Measurements from ENCODE around the gene MBNL1. TPM values are rescaled to one million over a fixed set of nuclear protein-coding genes. Genes with fewer than 3 reads are reported as not detected.
A peak's percentile ranks its signal among the peaks of the same experiment; 100 is the strongest.

Gene MBNL1
- polyA plus RNA-seq, 1 donor from 2014 or later, result 200 TPM

- Mint-ChIP-seq H3K4me1 (peaks cover 64 to 74% (median 71%) of the 10 kb centered on the region in 3 donors), H3K36me3 (peaks cover 10% of the 10 kb centered on the region), H3K27me3 (no peaks in the 10 kb centered on the region), H3K27ac (peak overlapping the region in 1 of 3 donors; percentile 30), H3K9me3 (no peaks in the 10 kb centered on the region), H3K4me3 (no peak overlapping the region)
Observed at GRCh38 chr3:152304160-152304559, 35.4 kb downstream of the MBNL1 start.

GRCh38 chr3:152305075-152305474, 36.3 kb downstream of the MBNL1 start:
- H3K9me3 Mint-ChIP-seq, result no peaks in the 10 kb centered on the region
- peak overlapping the region in 1 of 3 donors; percentile 67 for H3K27ac Mint-ChIP-seq
- peaks cover 10% of the 10 kb centered on the region for H3K36me3 Mint-ChIP-seq
- no peaks in the 10 kb centered on the region for H3K27me3 Mint-ChIP-seq
- peak overlapping the region in 1 of 4 donors; percentile 58 for H3K4me3 Mint-ChIP-seq
- peaks cover 57 to 71% (median 68%) of the 10 kb centered on the region in 3 donors for H3K4me1 Mint-ChIP-seq

GRCh38 chr3:152307829-152308474, 39.2 kb downstream of the MBNL1 start:
- Mint-ChIP-seq H3K4me3 (peak overlapping the region in 1 of 4 donors; percentile 4), H3K27me3 (no peaks in the 10 kb centered on the region), H3K27ac (peak overlapping the region; percentile 41 to 71 (median 60)), H3K4me1 (peaks cover 40 to 61% (median 50%) of the 10 kb centered on the region in 3 donors), H3K9me3 (no peaks in the 10 kb centered on the region), H3K36me3 (peaks cover 5% of the 10 kb centered on the region)

- no peaks in the 10 kb centered on the region for H3K27me3 Mint-ChIP-seq
- peaks cover 9% of the 10 kb centered on the region for H3K36me3 Mint-ChIP-seq
- H3K9me3 Mint-ChIP-seq, result no peaks in the 10 kb centered on the region
- H3K4me1 Mint-ChIP-seq, result peaks cover 40 to 60% (median 48%) of the 10 kb centered on the region in 3 donors
- H3K27ac Mint-ChIP-seq, result peak overlapping the region; percentile 41 to 90 (median 60)
- peak overlapping the region in 3 of 4 donors; percentile 25 to 53 (median 48) for H3K4me3 Mint-ChIP-seq
Observed at GRCh38 chr3:152308475-152308844, 39.7 kb downstream of the MBNL1 start.

- H3K36me3 Mint-ChIP-seq, result peaks cover 10% of the 10 kb centered on the region
- peak overlapping the region in 2 of 3 donors; percentile 60 to 90 for H3K27ac Mint-ChIP-seq
- no peaks in the 10 kb centered on the region for H3K9me3 Mint-ChIP-seq
- peaks cover 40 to 62% (median 46%) of the 10 kb centered on the region in 3 donors for H3K4me1 Mint-ChIP-seq
- peak overlapping the region in 1 of 4 donors; percentile 48 for H3K4me3 Mint-ChIP-seq
- H3K27me3 Mint-ChIP-seq, result no peaks in the 10 kb centered on the region
Observed at GRCh38 chr3:152309031-152309430, 40.3 kb downstream of the MBNL1 start.

GRCh38 chr3:152309535-152310307, 41.0 kb downstream of the MBNL1 start:
- H3K27ac Mint-ChIP-seq, result peak overlapping the region in 2 of 3 donors; percentile 52 to 71
- peaks cover 10% of the 10 kb centered on the region for H3K36me3 Mint-ChIP-seq
- peaks cover 41 to 60% (median 48%) of the 10 kb centered on the region in 3 donors for H3K4me1 Mint-ChIP-seq
- no peaks in the 10 kb centered on the region for H3K9me3 Mint-ChIP-seq
- no peaks in the 10 kb centered on the region for H3K27me3 Mint-ChIP-seq
- H3K4me3 Mint-ChIP-seq, result no peak overlapping the region

GRCh38 chr3:152313430-152313829, 44.7 kb downstream of the MBNL1 start:
- Mint-ChIP-seq H3K9me3 (no peaks in the 10 kb centered on the region), H3K27me3 (no peaks in the 10 kb centered on the region), H3K4me1 (peaks cover 43 to 49% (median 45%) of the 10 kb centered on the region in 3 donors), H3K27ac (peak overlapping the region in 2 of 3 donors; percentile 18 to 23), H3K4me3 (peak overlapping the region in 1 of 4 donors; percentile 45), H3K36me3 (peaks cover 14% of the 10 kb centered on the region)

GRCh38 chr3:152313914-152314313, 45.2 kb downstream of the MBNL1 start:
- H3K4me3 Mint-ChIP-seq, result no peak overlapping the region
- H3K4me1 Mint-ChIP-seq, result peaks cover 43 to 49% (median 45%) of the 10 kb centered on the region in 3 donors
- H3K36me3 Mint-ChIP-seq, result peaks cover 16% of the 10 kb centered on the region
- H3K27me3 Mint-ChIP-seq, result no peaks in the 10 kb centered on the region
- no peaks in the 10 kb centered on the region for H3K9me3 Mint-ChIP-seq
- H3K27ac Mint-ChIP-seq, result peak overlapping the region in 2 of 3 donors; percentile 76 to 82

- Mint-ChIP-seq H3K27me3 (no peaks in the 10 kb centered on the region), H3K36me3 (peaks cover 16% of the 10 kb centered on the region), H3K4me3 (no peak overlapping the region), H3K9me3 (no peaks in the 10 kb centered on the region), H3K27ac (peak overlapping the region in 2 of 3 donors; percentile 33 to 82), H3K4me1 (peaks cover 43 to 50% (median 48%) of the 10 kb centered on the region in 3 donors)
Observed at GRCh38 chr3:152314677-152315353, 46.1 kb downstream of the MBNL1 start.

GRCh38 chr3:152315623-152316022, 46.9 kb downstream of the MBNL1 start:
- Mint-ChIP-seq H3K4me3 (peak overlapping the region in 1 of 4 donors; percentile 3), H3K9me3 (no peaks in the 10 kb centered on the region), H3K4me1 (peaks cover 48 to 54% (median 53%) of the 10 kb centered on the region in 3 donors), H3K27me3 (no peaks in the 10 kb centered on the region), H3K36me3 (peaks cover 16% of the 10 kb centered on the region), H3K27ac (peak overlapping the region in 2 of 3 donors; percentile 10 to 20)

GRCh38 chr3:152316318-152316717, 47.6 kb downstream of the MBNL1 start:
- Mint-ChIP-seq H3K27ac (peak overlapping the region; percentile 20 to 41 (median 39)), H3K4me3 (no peak overlapping the region), H3K9me3 (no peaks in the 10 kb centered on the region), H3K4me1 (peaks cover 54 to 60% (median 59%) of the 10 kb centered on the region in 3 donors), H3K27me3 (no peaks in the 10 kb centered on the region), H3K36me3 (peaks cover 15% of the 10 kb centered on the region)

- Mint-ChIP-seq H3K4me3 (peak overlapping the region in 1 of 4 donors; percentile 70), H3K27ac (no peak overlapping the region), H3K9me3 (no peaks in the 10 kb centered on the region), H3K4me1 (peaks cover 61 to 67% (median 64%) of the 10 kb centered on the region in 3 donors), H3K36me3 (peaks cover 15% of the 10 kb centered on the region), H3K27me3 (no peaks in the 10 kb centered on the region)
Observed at GRCh38 chr3:152317184-152317583, 48.5 kb downstream of the MBNL1 start.

- Mint-ChIP-seq H3K36me3 (peaks cover 15% of the 10 kb centered on the region), H3K9me3 (no peaks in the 10 kb centered on the region)
Observed at GRCh38 chr3:152317956-152318355, 49.2 kb downstream of the MBNL1 start.

GRCh38 chr3:152318512-152318911, 49.8 kb downstream of the MBNL1 start:
- peak overlapping the region in 2 of 4 donors; percentile 33 to 53 for H3K4me3 Mint-ChIP-seq
- peaks cover 10% of the 10 kb centered on the region for H3K36me3 Mint-ChIP-seq
- H3K27ac Mint-ChIP-seq, result peak overlapping the region; percentile 10 to 78 (median 18)
- no peaks in the 10 kb centered on the region for H3K9me3 Mint-ChIP-seq
- peaks cover 64 to 72% (median 68%) of the 10 kb centered on the region in 3 donors for H3K4me1 Mint-ChIP-seq
- no peaks in the 10 kb centered on the region for H3K27me3 Mint-ChIP-seq

More at GRCh38 chr3:152317956-152318355, 49.2 kb downstream of the MBNL1 start:
- H3K27ac Mint-ChIP-seq, result no peak overlapping the region
- H3K4me3 Mint-ChIP-seq, result peak overlapping the region in 2 of 4 donors; percentile 1 to 70
- H3K27me3 Mint-ChIP-seq, result no peaks in the 10 kb centered on the region
- peaks cover 66 to 74% (median 67%) of the 10 kb centered on the region in 3 donors for H3K4me1 Mint-ChIP-seq
